A549 (cell line): ENCODE measurements around the gene TECPR2. TPM values are rescaled to one million over a fixed set of nuclear protein-coding genes. Genes with fewer than 3 reads are reported as not detected.

Experiments
- ATAC-seq, 2 experiments: fragments of 200-7000 bp in 1 of 2; fragments of >200 bp in 1 of 2; cut with Nextera tagmentation in 1 of 2; cut with Tn5 transposase in 1 of 2; 3 replicates each; pipeline versions ENCODE4 v1.8.0 to v1.9.1; 2018 to 2020; ENCODE audit warnings: mild to moderate bottlenecking in 1 of 2, moderate library complexity in 1 of 2
- CTCF ChIA-PET: fragments of 300-600 bp; sonication (Branson Sonifier 250); formaldehyde crosslinking; extraction: SDS; loops from one replicate; lab custom pipeline; 2021; ENCODE audit warnings: antibody characterized with exemption, inconsistent platforms; lab: Yijun Ruan, JAX
- POLR2A ChIA-PET: fragments of 350-600 bp; formaldehyde crosslinking; extraction: SDS; loops from one replicate; lab custom pipeline; 2021; ENCODE audit warnings: antibody characterized with exemption, inconsistent platforms; lab: Yijun Ruan, JAX
- DNase-seq, 2 experiments: peaks; one replicate each; pipeline versions ENCODE4 v3.0.0 to v3.0.0-alpha.2; 2011 to 2016; ENCODE audit warnings: low read depth in 1 of 2, low spot score in 1 of 2
- FAIRE-seq: peaks from 2 replicates; lab custom pipeline; 2011; peaks lifted over from hg19 to GRCh38; lab: Jason Lieb, UNC
- H3K27ac ChIP-seq, 2 experiments: fragments of >200 bp; sonication (Bioruptor Twin); formaldehyde crosslinking; 3 replicates each; pipeline ENCODE4 v1.5.1; 2016 to 2017
- H3K4me1 ChIP-seq: fragments of >200 bp; sonication (Bioruptor Twin); formaldehyde crosslinking; 3 replicates; pipeline ENCODE4 v1.6.1; 2016
- H3K4me2 ChIP-seq: fragments of >200 bp; sonication (Bioruptor Twin); formaldehyde crosslinking; 3 replicates; pipeline ENCODE4 v1.6.1; 2016
- H3K4me3 ChIP-seq: fragments of >200 bp; sonication (Bioruptor Twin); formaldehyde crosslinking; 3 replicates; pipeline ENCODE4 v1.5.1; 2016
- H3K9me3 ChIP-seq: fragments of >200 bp; sonication (Bioruptor Twin); formaldehyde crosslinking; 3 replicates; pipeline ENCODE4 v1.6.1; 2016
- CBX8 ChIP-seq: fragments of 200-600 bp; sonication (generic); IDR thresholded peaks from 2 replicates; pipeline ENCODE4 v1.6.1; 2016
- EHMT2 ChIP-seq: fragments of 200-600 bp; sonication (generic); IDR thresholded peaks from 2 replicates; pipeline ENCODE4 v1.6.1; 2016; ENCODE audit warnings: antibody characterized with exemption, low read depth, mild to moderate bottlenecking, moderate library complexity
- EP300 ChIP-seq, 2 experiments: fragments of >200 bp; sonication (Bioruptor Twin); formaldehyde crosslinking; IDR thresholded peaks; 2 replicates in 1 of 2; 3 replicates in 1 of 2; pipeline ENCODE4 v1.6.1; 2016 to 2017
- FOSL2 ChIP-seq, 2 experiments: fragments of 450-650 bp in 1 of 2; fragments of >200 bp in 1 of 2; sonication (Bioruptor Twin) in 1 of 2; formaldehyde crosslinking; IDR thresholded peaks; 2 replicates each; pipeline versions ENCODE4 v1.5.0 to v1.6.1; 2016 to 2020; ENCODE audit warnings: mild to moderate bottlenecking in 1 of 2, moderate library complexity in 1 of 2
- GATA3 ChIP-seq: IDR thresholded peaks from 2 replicates; pipeline ENCODE4 v1.6.1; 2012; ENCODE audit warnings: borderline replicate concordance
- HDAC2 ChIP-seq: fragments of 200-600 bp; sonication (generic); IDR thresholded peaks from 2 replicates; pipeline ENCODE4 v1.6.1; 2016
- HOXB13 ChIP-seq: fragments of 250-450 bp; sonication (Bioruptor Pico); IDR thresholded peaks from 2 replicates; pipeline ENCODE4 v1.5.0; 2020; ENCODE audit warnings: low read depth, mild to moderate bottlenecking, moderate library complexity
- JUN ChIP-seq, 2 experiments: fragments of >200 bp; sonication (Bioruptor Twin); formaldehyde crosslinking; IDR thresholded peaks; 2 replicates in 1 of 2; 3 replicates in 1 of 2; pipeline ENCODE4 v1.6.1; 2016 to 2017
- KDM1A ChIP-seq: fragments of 200-600 bp; sonication (generic); IDR thresholded peaks from 2 replicates; pipeline ENCODE4 v1.6.1; 2016; ENCODE audit warnings: low read depth, mild to moderate bottlenecking
- MAFK ChIP-seq: fragments of 450-650 bp; IDR thresholded peaks from 2 replicates; pipeline ENCODE4 v1.6.1; 2014; ENCODE audit not compliant: partially characterized antibody
- MYC ChIP-seq: IDR thresholded peaks from 2 replicates; pipeline ENCODE4 v1.6.1; 2012; ENCODE audit warnings: mild to moderate bottlenecking, inconsistent platforms, low read length, improper control_type of control experiment, borderline replicate concordance
- RAD21 ChIP-seq, 2 experiments: fragments of >200 bp in 1 of 2; sonication (Bioruptor Twin) in 1 of 2; formaldehyde crosslinking in 1 of 2; IDR thresholded peaks in 1 of 2; conservative IDR thresholded peaks in 1 of 2; 2 replicates in 1 of 2; 3 replicates in 1 of 2; pipeline ENCODE4 v1.6.1; 2012 to 2018; ENCODE audit warnings: inconsistent platforms in 1 of 2
- RNF2 ChIP-seq: fragments of 200-600 bp; sonication (generic); IDR thresholded peaks from 2 replicates; pipeline ENCODE4 v1.6.1; 2016; ENCODE audit warnings: low read depth, mild to moderate bottlenecking, antibody characterized with exemption, moderate library complexity, borderline replicate concordance
- SMC3 ChIP-seq: fragments of >200 bp; sonication (Bioruptor Twin); formaldehyde crosslinking; IDR thresholded peaks from 3 replicates; pipeline ENCODE4 v1.6.1; 2018; ENCODE audit warnings: inconsistent platforms
- USF2 ChIP-seq: fragments of 450-650 bp; IDR thresholded peaks from 2 replicates; pipeline ENCODE4 v1.6.1; 2014; ENCODE audit warnings: antibody characterized with exemption
- ZNF302 ChIP-seq: fragments of 250-450 bp; sonication (Bioruptor Pico); IDR thresholded peaks from 2 replicates; pipeline ENCODE4 v1.9.0; 2021; ENCODE audit warnings: inconsistent platforms, mild to moderate bottlenecking, moderate library complexity
- WGBS: methylation state at CpG from one replicate; pipeline ENCODE4 v1.1.6; 2017; ENCODE audit errors: missing lambda C conversion rate; 5-methylcytosine and 5-hydroxymethylcytosine counted together
- polyA plus RNA-seq, 4 experiments: library from polyadenylated mRNA; depleted of rRNA in 3 of 4; stranded (reverse); fragments of >200 nt; fragmentation: RNase III in 1 of 4; extraction: RNeasy Plus Mini Kit Qiagen cat#74134 plus additional on column Dnase treatment in 1 of 4; gene quantifications; 2 replicates in 3 of 4; 3 replicates in 1 of 4; pipeline ENCODE4 v1.2.3, GENCODE V29; 2011 to 2017
- TF ChIP-seq, protein P1 (sequence below): fragments of >200 bp; sonication (Bioruptor Twin); formaldehyde crosslinking; IDR thresholded peaks from 3 replicates; pipeline ENCODE4 v1.5.1; 2016
- TF ChIP-seq, protein P2 (sequence below): IDR thresholded peaks from 2 replicates; pipeline ENCODE4 v1.6.1; 2012

Gene TECPR2
- polyA plus RNA-seq, 2 of the 4 experiments (the other 2 are of a cell fraction), result 5.9 to 7.6 TPM

GRCh38 chr14:102437997-102438915 lies 75.5 kb downstream of the TECPR2 start:
- ATAC-seq (peak; percentile 95 to 98), DNase-seq (peak; percentile 84 to 91)
- H3K4me2 ChIP-seq, result peak overlapping the region; percentile 42
- H3K4me1 ChIP-seq, result no peaks in the 10 kb centered on the region
- 31% methylated on average over 18 of the region's 31 CpGs for WGBS
- CTCF ChIA-PET, result interaction anchor here (0.6 to 11.3 kb wide), 54 partner anchors 8 to 410 kb away, joined by 3 to 154 read pairs (median 6); partner anchors contain the start of gene ANKRD9
- POLR2A ChIA-PET, result interaction anchor here (0.6 kb wide), 2 partner anchors 39 to 889 kb away, joined by 3 to 4 read pairs; no protein-coding TSS in a partner anchor
- 0 out of 6 replicates have a peak overlapping the region, but pooled peaks of 1 of the 2 experiments have one; percentile 50 for H3K27ac ChIP-seq
- TF ChIP-seq RAD21 (conservative IDR thresholded peaks at IDR 0.05 in 1 of 2, IDR thresholded peaks at IDR 0.05 in 1 of 2) (peak; percentile 84 to 85), SMC3 (peak; percentile 90), HOXB13 (no peak), GATA3 (no peak), KDM1A (no peak)
- TF ChIP-seq, protein P1, sequence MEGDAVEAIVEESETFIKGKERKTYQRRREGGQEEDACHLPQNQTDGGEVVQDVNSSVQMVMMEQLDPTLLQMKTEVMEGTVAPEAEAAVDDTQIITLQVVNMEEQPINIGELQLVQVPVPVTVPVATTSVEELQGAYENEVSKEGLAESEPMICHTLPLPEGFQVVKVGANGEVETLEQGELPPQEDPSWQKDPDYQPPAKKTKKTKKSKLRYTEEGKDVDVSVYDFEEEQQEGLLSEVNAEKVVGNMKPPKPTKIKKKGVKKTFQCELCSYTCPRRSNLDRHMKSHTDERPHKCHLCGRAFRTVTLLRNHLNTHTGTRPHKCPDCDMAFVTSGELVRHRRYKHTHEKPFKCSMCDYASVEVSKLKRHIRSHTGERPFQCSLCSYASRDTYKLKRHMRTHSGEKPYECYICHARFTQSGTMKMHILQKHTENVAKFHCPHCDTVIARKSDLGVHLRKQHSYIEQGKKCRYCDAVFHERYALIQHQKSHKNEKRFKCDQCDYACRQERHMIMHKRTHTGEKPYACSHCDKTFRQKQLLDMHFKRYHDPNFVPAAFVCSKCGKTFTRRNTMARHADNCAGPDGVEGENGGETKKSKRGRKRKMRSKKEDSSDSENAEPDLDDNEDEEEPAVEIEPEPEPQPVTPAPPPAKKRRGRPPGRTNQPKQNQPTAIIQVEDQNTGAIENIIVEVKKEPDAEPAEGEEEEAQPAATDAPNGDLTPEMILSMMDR, result peak; percentile 78
- TF ChIP-seq, protein P2, sequence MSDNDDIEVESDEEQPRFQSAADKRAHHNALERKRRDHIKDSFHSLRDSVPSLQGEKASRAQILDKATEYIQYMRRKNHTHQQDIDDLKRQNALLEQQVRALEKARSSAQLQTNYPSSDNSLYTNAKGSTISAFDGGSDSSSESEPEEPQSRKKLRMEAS, result peak; percentile 38; the same call in 1 of the 2 replicates
- TF ChIP-seq, all 56 proteins: peak for 4
- no peak for FAIRE-seq
- H3K4me3 ChIP-seq, result no peak overlapping the region
- H3K9me3 ChIP-seq, result no peaks in the 10 kb centered on the region

DNA sequence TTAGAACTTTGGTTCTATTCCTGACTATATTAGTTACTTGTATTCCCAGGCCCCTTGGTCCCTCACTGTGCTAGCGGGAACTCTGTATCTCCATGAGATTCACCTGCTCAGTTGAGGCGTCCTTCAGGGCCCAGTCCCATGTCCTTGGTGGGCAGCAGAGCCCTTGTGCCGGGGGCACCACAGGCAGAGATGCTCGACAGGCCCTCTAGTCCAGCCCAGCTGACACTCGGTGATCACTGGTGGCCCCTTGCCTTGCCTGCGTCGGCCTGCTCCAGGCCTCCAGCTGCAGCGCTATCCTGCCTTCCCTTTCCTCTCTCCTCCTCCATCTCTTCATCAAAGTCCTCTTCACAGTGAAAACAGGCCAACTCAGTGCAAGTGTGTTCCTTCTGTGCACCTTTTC lies 76.8 kb downstream of the TECPR2 start:
- no peak overlapping the region for H3K4me2 ChIP-seq
- POLR2A ChIA-PET, result no interaction called here
- no peak overlapping the region for H3K27ac ChIP-seq
- ATAC-seq (no peak), FAIRE-seq (no peak), DNase-seq (no peak)
- no peaks in the 10 kb centered on the region for H3K4me1 ChIP-seq
- CTCF ChIA-PET, result interaction anchor here (0.8 to 11.3 kb wide), 11 partner anchors 8 to 84 kb away, joined by 3 to 154 read pairs (median 11); no protein-coding TSS in a partner anchor
- no peak overlapping the region for H3K4me3 ChIP-seq
- no peaks in the 10 kb centered on the region for H3K9me3 ChIP-seq
- TF ChIP-seq MAFK (no peak), JUN (IDR thresholded peaks at IDR 0.05) (no peak), EHMT2 (no peak), CBX8 (no peak), FOSL2 (IDR thresholded peaks at IDR 0.05) (no peak), FOSL2 (CRISPR knock-in tag; IDR thresholded peaks at IDR 0.05) (no peak), ZNF302 (CRISPR knock-in tag) (no peak), RNF2 (no peak), HDAC2 (no peak), MYC (no peak), EP300 (IDR thresholded peaks at IDR 0.05) (no peak), USF2 (no peak)
- TF ChIP-seq, protein P1, result no peak
- 94% methylated on average over 8 of the region's 8 CpGs for WGBS
